ENCODE measurements around the gene SKOR1.

- TF ChIP-seq, protein P1, sequence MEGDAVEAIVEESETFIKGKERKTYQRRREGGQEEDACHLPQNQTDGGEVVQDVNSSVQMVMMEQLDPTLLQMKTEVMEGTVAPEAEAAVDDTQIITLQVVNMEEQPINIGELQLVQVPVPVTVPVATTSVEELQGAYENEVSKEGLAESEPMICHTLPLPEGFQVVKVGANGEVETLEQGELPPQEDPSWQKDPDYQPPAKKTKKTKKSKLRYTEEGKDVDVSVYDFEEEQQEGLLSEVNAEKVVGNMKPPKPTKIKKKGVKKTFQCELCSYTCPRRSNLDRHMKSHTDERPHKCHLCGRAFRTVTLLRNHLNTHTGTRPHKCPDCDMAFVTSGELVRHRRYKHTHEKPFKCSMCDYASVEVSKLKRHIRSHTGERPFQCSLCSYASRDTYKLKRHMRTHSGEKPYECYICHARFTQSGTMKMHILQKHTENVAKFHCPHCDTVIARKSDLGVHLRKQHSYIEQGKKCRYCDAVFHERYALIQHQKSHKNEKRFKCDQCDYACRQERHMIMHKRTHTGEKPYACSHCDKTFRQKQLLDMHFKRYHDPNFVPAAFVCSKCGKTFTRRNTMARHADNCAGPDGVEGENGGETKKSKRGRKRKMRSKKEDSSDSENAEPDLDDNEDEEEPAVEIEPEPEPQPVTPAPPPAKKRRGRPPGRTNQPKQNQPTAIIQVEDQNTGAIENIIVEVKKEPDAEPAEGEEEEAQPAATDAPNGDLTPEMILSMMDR (conservative IDR thresholded peaks at IDR 0.05): no peak
- no peak for TF ChIP-seq EZH2 (IDR thresholded peaks at IDR 0.05; ENCODE audit: low read depth)
Observed at GRCh38 chr15:67822537-67823313, 2.6 kb upstream of the SKOR1 start.

Measured in PC-9 (cell line).